ENCODE measurements around the gene SCLY.

SCLY gene

GRCh38 chr2:238094438-238095022 lies 33.7 kb downstream of the SCLY start:
- H3K4me3 ChIP-seq (ENCODE audit: control insufficient read depth, low read depth, low read length), result no peak overlapping the region
- no peak for TF ChIP-seq CTCF (IDR thresholded peaks at IDR 0.05; ENCODE audit: control insufficient read depth, insufficient read depth, low read depth, low read length, missing control alignments)
- DNase-seq (ENCODE audit: low read depth), result no peak

- H3K4me3 ChIP-seq (ENCODE audit: control insufficient read depth, low read depth, low read length), result no peak overlapping the region
- TF ChIP-seq CTCF (IDR thresholded peaks at IDR 0.05; ENCODE audit: control insufficient read depth, insufficient read depth, low read depth, low read length, missing control alignments), result no peak
- DNase-seq (ENCODE audit: low read depth), result no peak
Measured at GRCh38 chr2:238095143-238095542, 34.3 kb downstream of the SCLY start.

- no peak overlapping the region for H3K4me3 ChIP-seq (ENCODE audit: control insufficient read depth, low read depth, low read length)
- DNase-seq (ENCODE audit: low read depth), result no peak
- TF ChIP-seq CTCF (IDR thresholded peaks at IDR 0.05; ENCODE audit: control insufficient read depth, insufficient read depth, low read depth, low read length, missing control alignments), result no peak
Measured at GRCh38 chr2:238096311-238097011, 35.7 kb downstream of the SCLY start.

GRCh38 chr2:238097201-238097987 lies 36.6 kb downstream of the SCLY start:
- no peak for TF ChIP-seq CTCF (IDR thresholded peaks at IDR 0.05; ENCODE audit: control insufficient read depth, insufficient read depth, low read depth, low read length, missing control alignments)
- H3K4me3 ChIP-seq (ENCODE audit: control insufficient read depth, low read depth, low read length), result no peak overlapping the region
- no peak for DNase-seq (ENCODE audit: low read depth)

- H3K4me3 ChIP-seq (ENCODE audit: control insufficient read depth, low read depth, low read length), result no peak overlapping the region
- no peak for DNase-seq (ENCODE audit: low read depth)
- TF ChIP-seq CTCF (IDR thresholded peaks at IDR 0.05; ENCODE audit: control insufficient read depth, insufficient read depth, low read depth, low read length, missing control alignments), result no peak
Measured at GRCh38 chr2:238097988-238098871, 37.4 kb downstream of the SCLY start.

All from AG09309 (cell line).